GM12878 (cell line): ENCODE results near the gene ANKDD1A.

ENCODE experiments used
- NFIC ChIP-seq: IDR thresholded peaks from 2 replicates; pipeline ENCODE4 v1.6.1; 2012; ENCODE audit warnings: low read depth, mild to moderate bottlenecking, inconsistent platforms, low read length, moderate library complexity
- POLR2A ChIP-seq: IDR thresholded peaks from 2 replicates; pipeline ENCODE4 v1.6.1; 2011; ENCODE audit warnings: low read depth, mild to moderate bottlenecking, low read length
- SIX5 ChIP-seq: IDR thresholded peaks from 2 replicates; pipeline ENCODE4 v1.6.1; 2011; ENCODE audit warnings: mild to moderate bottlenecking, low read depth, low read length, moderate library complexity; ENCODE audit not compliant: severe bottlenecking
- YY1 ChIP-seq: IDR thresholded peaks from 2 replicates; pipeline ENCODE4 v1.6.1; 2011; ENCODE audit warnings: low read depth, mild to moderate bottlenecking, low read length
- TF ChIP-seq, protein P1 (sequence below), 3 experiments: IDR thresholded peaks in 2 of 3; conservative IDR thresholded peaks in 1 of 3; 2 replicates each; pipeline ENCODE4 v1.5.1; 2011; ENCODE audit warnings: low read depth in 3 of 3, low read length in 3 of 3, mild to moderate bottlenecking in 3 of 3, control low read depth in 2 of 3, moderate library complexity in 2 of 3, inconsistent platforms in 1 of 3, mixed read lengths in 1 of 3; ENCODE audit not compliant: control insufficient read depth in 2 of 3, insufficient read depth in 1 of 3; ENCODE audit errors: extremely low read depth in 1 of 3
- TF ChIP-seq, protein P2 (sequence below): fragments of 450-650 bp; IDR thresholded peaks from 2 replicates; pipeline ENCODE4 v1.6.1; 2017; ENCODE audit warnings: mild to moderate bottlenecking, low read depth, inconsistent platforms; ENCODE audit not compliant: poor library complexity, severe bottlenecking

DNA sequence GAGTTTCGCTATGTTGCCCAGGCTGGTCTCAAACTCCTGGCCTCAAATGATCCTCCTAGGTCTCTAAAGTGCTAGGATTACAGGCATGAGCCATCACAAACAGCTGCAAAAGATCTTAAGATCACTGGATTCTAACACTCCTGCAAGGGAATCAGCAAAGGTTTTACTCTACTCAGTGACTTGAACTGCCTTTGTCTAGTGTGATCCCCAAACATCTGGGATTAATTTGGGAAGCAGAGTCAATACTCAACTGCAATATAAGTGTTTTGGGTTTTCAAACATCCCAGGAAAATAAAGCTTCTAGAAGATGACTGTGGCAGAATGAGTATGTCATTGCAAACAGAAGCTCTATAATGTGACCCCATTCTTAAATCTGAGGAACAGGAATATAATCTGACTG is 70.8 kb downstream of the ANKDD1A start:
- TF ChIP-seq YY1 (no peak), POLR2A (no peak), NFIC (no peak), SIX5 (no peak)
- TF ChIP-seq, protein P1, sequence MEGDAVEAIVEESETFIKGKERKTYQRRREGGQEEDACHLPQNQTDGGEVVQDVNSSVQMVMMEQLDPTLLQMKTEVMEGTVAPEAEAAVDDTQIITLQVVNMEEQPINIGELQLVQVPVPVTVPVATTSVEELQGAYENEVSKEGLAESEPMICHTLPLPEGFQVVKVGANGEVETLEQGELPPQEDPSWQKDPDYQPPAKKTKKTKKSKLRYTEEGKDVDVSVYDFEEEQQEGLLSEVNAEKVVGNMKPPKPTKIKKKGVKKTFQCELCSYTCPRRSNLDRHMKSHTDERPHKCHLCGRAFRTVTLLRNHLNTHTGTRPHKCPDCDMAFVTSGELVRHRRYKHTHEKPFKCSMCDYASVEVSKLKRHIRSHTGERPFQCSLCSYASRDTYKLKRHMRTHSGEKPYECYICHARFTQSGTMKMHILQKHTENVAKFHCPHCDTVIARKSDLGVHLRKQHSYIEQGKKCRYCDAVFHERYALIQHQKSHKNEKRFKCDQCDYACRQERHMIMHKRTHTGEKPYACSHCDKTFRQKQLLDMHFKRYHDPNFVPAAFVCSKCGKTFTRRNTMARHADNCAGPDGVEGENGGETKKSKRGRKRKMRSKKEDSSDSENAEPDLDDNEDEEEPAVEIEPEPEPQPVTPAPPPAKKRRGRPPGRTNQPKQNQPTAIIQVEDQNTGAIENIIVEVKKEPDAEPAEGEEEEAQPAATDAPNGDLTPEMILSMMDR (IDR thresholded peaks at IDR 0.05 in 2 of 3, conservative IDR thresholded peaks at IDR 0.05 in 1 of 3; ENCODE audit: control insufficient read depth in 2 of 3, extremely low read depth in 1 of 3, insufficient read depth in 1 of 3, low read depth in 3 of 3, low read length in 3 of 3): no peak
- TF ChIP-seq, protein P2, sequence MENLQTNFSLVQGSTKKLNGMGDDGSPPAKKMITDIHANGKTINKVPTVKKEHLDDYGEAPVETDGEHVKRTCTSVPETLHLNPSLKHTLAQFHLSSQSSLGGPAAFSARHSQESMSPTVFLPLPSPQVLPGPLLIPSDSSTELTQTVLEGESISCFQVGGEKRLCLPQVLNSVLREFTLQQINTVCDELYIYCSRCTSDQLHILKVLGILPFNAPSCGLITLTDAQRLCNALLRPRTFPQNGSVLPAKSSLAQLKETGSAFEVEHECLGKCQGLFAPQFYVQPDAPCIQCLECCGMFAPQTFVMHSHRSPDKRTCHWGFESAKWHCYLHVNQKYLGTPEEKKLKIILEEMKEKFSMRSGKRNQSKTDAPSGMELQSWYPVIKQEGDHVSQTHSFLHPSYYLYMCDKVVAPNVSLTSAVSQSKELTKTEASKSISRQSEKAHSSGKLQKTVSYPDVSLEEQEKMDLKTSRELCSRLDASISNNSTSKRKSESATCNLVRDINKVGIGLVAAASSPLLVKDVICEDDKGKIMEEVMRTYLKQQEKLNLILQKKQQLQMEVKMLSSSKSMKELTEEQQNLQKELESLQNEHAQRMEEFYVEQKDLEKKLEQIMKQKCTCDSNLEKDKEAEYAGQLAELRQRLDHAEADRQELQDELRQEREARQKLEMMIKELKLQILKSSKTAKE: no peak
